ENCODE measurements around the gene KDM1B.

KDM1B gene

DNA sequence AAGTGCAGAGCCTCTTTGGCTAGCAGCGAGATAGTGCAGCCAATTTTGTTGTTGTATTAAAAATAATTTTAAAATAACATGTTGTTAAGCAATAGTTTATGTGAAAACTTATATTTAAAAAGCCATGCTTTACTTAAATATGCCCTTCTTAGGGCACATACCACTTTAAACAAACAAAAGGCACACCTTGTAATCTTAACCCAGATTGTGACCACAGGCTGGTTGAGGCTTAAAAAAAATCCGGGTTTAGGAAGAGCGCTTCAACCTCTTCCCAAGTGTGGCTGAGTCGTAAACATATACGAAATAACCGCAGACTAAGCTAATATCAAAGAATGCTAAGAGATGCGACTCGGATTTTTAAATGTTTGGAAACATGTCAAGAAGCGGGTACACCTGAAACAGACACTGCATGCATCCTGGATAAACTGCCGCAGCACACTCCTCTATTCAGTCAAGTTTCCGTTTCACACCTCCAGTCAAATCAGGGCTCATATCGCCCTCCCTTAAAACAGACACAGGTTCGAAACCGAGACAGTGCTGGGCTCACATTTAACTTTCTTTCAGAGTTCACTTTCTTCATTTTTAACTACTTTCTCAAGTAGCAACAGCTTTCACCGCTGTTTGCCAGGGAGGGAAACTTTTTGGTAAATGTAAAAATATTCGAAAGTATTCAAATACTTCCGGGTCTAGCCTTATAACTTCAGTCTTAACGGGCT, 107.6 kb downstream of the KDM1B start:
- TF ChIP-seq, protein P1, sequence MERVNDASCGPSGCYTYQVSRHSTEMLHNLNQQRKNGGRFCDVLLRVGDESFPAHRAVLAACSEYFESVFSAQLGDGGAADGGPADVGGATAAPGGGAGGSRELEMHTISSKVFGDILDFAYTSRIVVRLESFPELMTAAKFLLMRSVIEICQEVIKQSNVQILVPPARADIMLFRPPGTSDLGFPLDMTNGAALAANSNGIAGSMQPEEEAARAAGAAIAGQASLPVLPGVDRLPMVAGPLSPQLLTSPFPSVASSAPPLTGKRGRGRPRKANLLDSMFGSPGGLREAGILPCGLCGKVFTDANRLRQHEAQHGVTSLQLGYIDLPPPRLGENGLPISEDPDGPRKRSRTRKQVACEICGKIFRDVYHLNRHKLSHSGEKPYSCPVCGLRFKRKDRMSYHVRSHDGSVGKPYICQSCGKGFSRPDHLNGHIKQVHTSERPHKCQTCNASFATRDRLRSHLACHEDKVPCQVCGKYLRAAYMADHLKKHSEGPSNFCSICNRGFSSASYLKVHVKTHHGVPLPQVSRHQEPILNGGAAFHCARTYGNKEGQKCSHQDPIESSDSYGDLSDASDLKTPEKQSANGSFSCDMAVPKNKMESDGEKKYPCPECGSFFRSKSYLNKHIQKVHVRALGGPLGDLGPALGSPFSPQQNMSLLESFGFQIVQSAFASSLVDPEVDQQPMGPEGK (CRISPR knock-in tag; IDR thresholded peaks at IDR 0.05; ENCODE audit: borderline replicate concordance) = no peak
- no peak for TF ChIP-seq ZNF70 (CRISPR knock-in tag; IDR thresholded peaks at IDR 0.05)
- TF ChIP-seq SNAI2 (CRISPR knock-in tag; IDR thresholded peaks at IDR 0.05) = no peak
- TF ChIP-seq RARB (CRISPR knock-in tag; IDR thresholded peaks at IDR 0.05) = no peak
- TF ChIP-seq ISL1 (CRISPR knock-in tag; IDR thresholded peaks at IDR 0.05) = no peak
- TF ChIP-seq, protein P2, sequence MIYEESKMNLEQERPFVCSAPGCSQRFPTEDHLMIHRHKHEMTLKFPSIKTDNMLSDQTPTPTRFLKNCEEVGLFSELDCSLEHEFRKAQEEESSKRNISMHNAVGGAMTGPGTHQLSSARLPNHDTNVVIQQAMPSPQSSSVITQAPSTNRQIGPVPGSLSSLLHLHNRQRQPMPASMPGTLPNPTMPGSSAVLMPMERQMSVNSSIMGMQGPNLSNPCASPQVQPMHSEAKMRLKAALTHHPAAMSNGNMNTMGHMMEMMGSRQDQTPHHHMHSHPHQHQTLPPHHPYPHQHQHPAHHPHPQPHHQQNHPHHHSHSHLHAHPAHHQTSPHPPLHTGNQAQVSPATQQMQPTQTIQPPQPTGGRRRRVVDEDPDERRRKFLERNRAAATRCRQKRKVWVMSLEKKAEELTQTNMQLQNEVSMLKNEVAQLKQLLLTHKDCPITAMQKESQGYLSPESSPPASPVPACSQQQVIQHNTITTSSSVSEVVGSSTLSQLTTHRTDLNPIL (CRISPR knock-in tag; IDR thresholded peaks at IDR 0.05; ENCODE audit: low read depth) = no peak
- no peak for ATAC-seq

DNA sequence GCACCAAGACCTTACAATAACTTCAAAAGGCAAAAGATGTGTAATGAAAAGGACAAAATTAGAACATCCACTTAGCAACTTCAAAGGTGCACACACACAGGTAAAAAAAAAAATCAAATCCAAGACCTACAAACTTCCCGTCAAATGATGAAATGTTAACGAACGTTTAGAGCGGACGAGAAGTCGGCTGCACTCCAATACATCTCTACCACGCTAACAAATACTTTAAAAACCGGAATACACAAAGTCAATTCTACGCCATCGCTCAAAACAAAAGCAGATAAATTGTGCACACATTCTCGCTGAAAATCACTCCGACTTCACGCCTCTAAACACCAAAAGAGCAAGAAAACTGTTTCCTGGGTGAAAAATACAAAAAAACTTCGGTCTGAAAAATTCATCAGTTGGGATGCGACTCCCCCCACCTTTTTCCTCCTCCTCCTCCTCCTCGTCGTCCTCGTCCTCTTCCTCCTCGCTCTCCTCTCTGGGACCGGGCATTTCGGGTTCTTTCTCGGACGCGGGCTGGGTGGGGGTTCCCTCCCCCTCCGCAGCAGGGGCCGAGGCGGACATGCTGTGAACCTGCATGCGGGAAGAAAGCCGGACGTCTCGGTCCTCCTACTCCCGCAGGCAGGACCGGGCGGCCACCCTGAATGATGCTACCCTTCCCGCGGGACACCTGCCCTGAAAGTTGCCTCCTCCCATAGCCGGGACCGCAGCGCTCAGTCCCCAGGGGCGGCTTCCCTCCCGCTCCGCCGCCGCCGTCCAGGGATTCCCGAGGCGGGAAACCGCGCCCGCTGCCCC, 108.4 kb downstream of the KDM1B start:
- no peak for ATAC-seq
- TF ChIP-seq CSDC2 (CRISPR knock-in tag; IDR thresholded peaks at IDR 0.05) = no peak
- TF ChIP-seq ESRRG (CRISPR knock-in tag; IDR thresholded peaks at IDR 0.05) = no peak
- TF ChIP-seq, protein P1 (CRISPR knock-in tag; IDR thresholded peaks at IDR 0.05; ENCODE audit: borderline replicate concordance) = peak; percentile 51; the same call in 1 of the 2 replicates

DNA sequence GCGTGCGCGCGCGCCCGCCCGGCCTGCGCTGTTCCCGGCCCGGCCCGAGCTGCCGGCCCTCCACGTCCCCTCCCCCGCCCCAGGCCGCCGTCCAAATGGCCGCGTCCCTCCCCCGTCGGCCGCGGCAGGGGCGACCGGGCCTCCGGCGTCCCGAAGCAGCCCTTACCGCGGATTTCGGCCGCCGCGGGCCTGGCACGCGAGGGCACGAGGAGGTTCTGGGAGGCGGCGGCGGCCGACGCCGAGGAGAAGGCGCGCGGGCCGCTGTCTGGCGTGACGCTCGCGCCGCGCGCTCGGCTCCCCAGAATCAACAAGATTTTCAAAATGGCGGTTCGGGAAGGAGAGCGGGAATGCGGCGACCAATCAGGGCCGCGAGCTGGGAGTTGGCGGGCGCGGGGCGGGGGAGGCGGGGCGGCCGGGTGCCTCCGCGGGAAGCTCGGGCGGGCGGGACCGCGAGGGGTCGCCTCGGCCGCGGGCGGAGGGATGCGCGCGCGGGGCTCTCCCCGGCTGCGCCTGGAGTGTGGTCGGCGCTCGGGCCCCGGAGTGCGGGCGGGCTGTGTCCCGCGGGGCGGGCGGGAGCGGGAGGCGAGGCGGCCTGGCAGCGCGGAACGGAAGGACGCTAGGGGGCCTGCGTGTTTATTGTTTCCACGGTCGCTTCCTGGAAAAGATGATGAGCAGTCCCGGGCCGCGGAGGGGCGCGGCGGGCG, 109.1 kb downstream of the KDM1B start, which contains the start of gene DEK:
Gene DEK, minus strand, starts transcription at position 312 of the 704 bp plus-strand sequence. CDS start 543 bp downstream, outside the sequence.
- ATAC-seq = peak; percentile 75
- TF ChIP-seq TCF4 (CRISPR knock-in tag; IDR thresholded peaks at IDR 0.05; ENCODE audit: borderline replicate concordance) (no peak), ZNF8 (CRISPR knock-in tag; IDR thresholded peaks at IDR 0.05) (no peak), OSR1 (CRISPR knock-in tag; IDR thresholded peaks at IDR 0.05) (no peak), SNAI2 (CRISPR knock-in tag; IDR thresholded peaks at IDR 0.05) (no peak), ESRRG (CRISPR knock-in tag; IDR thresholded peaks at IDR 0.05) (no peak), PPARA (CRISPR knock-in tag; IDR thresholded peaks at IDR 0.05; ENCODE audit: borderline replicate concordance) (no peak), ZNF70 (CRISPR knock-in tag; IDR thresholded peaks at IDR 0.05) (no peak), ISL1 (CRISPR knock-in tag; IDR thresholded peaks at IDR 0.05) (no peak), CSDC2 (CRISPR knock-in tag; IDR thresholded peaks at IDR 0.05) (no peak), TOX (CRISPR knock-in tag; IDR thresholded peaks at IDR 0.05; ENCODE audit: borderline replicate concordance) (no peak), ZFP3 (CRISPR knock-in tag; IDR thresholded peaks at IDR 0.05) (no peak), ZC3H10 (CRISPR knock-in tag; IDR thresholded peaks at IDR 0.05) (no peak), ARNTL (CRISPR knock-in tag; IDR thresholded peaks at IDR 0.05; ENCODE audit: borderline replicate concordance, low read depth) (no peak)
- TF ChIP-seq, protein P3, sequence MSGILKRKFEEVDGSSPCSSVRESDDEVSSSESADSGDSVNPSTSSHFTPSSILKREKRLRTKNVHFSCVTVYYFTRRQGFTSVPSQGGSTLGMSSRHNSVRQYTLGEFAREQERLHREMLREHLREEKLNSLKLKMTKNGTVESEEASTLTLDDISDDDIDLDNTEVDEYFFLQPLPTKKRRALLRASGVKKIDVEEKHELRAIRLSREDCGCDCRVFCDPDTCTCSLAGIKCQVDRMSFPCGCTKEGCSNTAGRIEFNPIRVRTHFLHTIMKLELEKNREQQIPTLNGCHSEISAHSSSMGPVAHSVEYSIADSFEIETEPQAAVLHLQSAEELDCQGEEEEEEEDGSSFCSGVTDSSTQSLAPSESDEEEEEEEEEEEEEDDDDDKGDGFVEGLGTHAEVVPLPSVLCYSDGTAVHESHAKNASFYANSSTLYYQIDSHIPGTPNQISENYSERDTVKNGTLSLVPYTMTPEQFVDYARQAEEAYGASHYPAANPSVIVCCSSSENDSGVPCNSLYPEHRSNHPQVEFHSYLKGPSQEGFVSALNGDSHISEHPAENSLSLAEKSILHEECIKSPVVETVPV (CRISPR knock-in tag; IDR thresholded peaks at IDR 0.05) = no peak
- TF ChIP-seq, protein P4, sequence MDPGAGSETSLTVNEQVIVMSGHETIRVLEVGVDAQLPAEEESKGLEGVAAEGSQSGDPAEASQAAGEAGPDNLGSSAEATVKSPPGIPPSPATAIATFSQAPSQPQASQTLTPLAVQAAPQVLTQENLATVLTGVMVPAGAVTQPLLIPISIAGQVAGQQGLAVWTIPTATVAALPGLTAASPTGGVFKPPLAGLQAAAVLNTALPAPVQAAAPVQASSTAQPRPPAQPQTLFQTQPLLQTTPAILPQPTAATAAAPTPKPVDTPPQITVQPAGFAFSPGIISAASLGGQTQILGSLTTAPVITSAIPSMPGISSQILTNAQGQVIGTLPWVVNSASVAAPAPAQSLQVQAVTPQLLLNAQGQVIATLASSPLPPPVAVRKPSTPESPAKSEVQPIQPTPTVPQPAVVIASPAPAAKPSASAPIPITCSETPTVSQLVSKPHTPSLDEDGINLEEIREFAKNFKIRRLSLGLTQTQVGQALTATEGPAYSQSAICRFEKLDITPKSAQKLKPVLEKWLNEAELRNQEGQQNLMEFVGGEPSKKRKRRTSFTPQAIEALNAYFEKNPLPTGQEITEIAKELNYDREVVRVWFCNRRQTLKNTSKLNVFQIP (CRISPR knock-in tag; IDR thresholded peaks at IDR 0.05; ENCODE audit: borderline replicate concordance, low read depth) = no peak
- TF ChIP-seq, protein P2 (CRISPR knock-in tag; IDR thresholded peaks at IDR 0.05; ENCODE audit: low read depth) = no peak
- TF ChIP-seq, protein P5, sequence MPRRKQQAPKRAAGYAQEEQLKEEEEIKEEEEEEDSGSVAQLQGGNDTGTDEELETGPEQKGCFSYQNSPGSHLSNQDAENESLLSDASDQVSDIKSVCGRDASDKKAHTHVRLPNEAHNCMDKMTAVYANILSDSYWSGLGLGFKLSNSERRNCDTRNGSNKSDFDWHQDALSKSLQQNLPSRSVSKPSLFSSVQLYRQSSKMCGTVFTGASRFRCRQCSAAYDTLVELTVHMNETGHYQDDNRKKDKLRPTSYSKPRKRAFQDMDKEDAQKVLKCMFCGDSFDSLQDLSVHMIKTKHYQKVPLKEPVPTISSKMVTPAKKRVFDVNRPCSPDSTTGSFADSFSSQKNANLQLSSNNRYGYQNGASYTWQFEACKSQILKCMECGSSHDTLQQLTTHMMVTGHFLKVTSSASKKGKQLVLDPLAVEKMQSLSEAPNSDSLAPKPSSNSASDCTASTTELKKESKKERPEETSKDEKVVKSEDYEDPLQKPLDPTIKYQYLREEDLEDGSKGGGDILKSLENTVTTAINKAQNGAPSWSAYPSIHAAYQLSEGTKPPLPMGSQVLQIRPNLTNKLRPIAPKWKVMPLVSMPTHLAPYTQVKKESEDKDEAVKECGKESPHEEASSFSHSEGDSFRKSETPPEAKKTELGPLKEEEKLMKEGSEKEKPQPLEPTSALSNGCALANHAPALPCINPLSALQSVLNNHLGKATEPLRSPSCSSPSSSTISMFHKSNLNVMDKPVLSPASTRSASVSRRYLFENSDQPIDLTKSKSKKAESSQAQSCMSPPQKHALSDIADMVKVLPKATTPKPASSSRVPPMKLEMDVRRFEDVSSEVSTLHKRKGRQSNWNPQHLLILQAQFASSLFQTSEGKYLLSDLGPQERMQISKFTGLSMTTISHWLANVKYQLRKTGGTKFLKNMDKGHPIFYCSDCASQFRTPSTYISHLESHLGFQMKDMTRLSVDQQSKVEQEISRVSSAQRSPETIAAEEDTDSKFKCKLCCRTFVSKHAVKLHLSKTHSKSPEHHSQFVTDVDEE (CRISPR knock-in tag; IDR thresholded peaks at IDR 0.05) = no peak
- TF ChIP-seq, protein P1 (CRISPR knock-in tag; IDR thresholded peaks at IDR 0.05; ENCODE audit: borderline replicate concordance) = no peak
